HCT116 (cell line): ENCODE results near the gene H2AZ2.

Experiments
- CTCF ChIP-seq, 3 experiments: fragments of 200-600 bp in 1 of 3; sonication (generic) in 1 of 3; IDR thresholded peaks in 2 of 3; conservative IDR thresholded peaks in 1 of 3; 2 replicates each; pipeline ENCODE4 v1.5.1; 2012 to 2017; ENCODE audit warnings: low read depth in 2 of 3, low read length in 2 of 3, antibody characterized with exemption in 1 of 3, borderline replicate concordance in 1 of 3, control low read depth in 1 of 3, mild to moderate bottlenecking in 1 of 3, mixed read lengths in 1 of 3, mixed run types in 1 of 3, moderate library complexity in 1 of 3; ENCODE audit not compliant: insufficient read depth in 1 of 3
- POLR2A ChIP-seq: IDR thresholded peaks from 2 replicates; pipeline ENCODE4 v1.7.0; 2011; ENCODE audit warnings: borderline replicate concordance; ENCODE audit not compliant: insufficient read depth, insufficient read length; ENCODE audit errors: extremely low read depth
- POLR2AphosphoS5 ChIP-seq: IDR thresholded peaks from 2 replicates; pipeline ENCODE4 v1.6.1; 2011; ENCODE audit warnings: mild to moderate bottlenecking, low read depth, low read length, moderate library complexity
- REST ChIP-seq: IDR thresholded peaks from 2 replicates; pipeline ENCODE4 v1.6.1; 2012; ENCODE audit warnings: low read depth
- SRF ChIP-seq: IDR thresholded peaks from 2 replicates; pipeline ENCODE4 v1.6.1; 2012; ENCODE audit warnings: low read depth
- ZNF274 ChIP-seq: fragments of 200-500 bp; sonication (Bioruptor generic); IDR thresholded peaks from 2 replicates; pipeline ENCODE4 v1.6.1; 2014; ENCODE audit warnings: mild to moderate bottlenecking, low read depth, low read length, inconsistent platforms

DNA sequence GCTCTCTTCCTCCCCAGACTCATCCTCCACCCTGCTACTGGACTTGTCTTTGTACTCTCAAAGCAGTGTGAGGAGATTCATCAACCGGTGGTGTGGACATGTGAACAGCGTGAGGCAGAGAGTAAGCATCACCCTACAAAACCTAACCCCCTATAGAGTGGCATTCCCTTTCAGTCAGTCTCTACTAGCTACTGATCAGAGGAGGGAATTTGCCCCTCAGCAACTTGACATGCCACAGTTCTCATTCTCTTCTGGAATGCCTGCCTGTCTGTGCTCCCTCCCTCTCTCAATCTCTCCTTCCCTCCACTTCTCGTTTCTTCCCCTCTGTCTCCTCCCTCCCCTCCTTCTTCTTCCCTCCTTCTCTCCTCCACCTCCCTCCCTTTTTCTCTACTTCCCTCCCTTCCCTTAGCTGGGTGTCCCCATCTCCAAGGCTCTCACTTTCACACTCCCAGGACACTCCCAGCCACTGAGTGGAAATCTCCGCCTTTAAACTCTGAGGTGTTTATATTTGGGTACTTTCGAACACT is 24.6 kb downstream of the H2AZ2 start:
- no peak for TF ChIP-seq CTCF (IDR thresholded peaks at IDR 0.05 in 2 of 3, conservative IDR thresholded peaks at IDR 0.05 in 1 of 3; ENCODE audit: borderline replicate concordance in 1 of 3, insufficient read depth in 1 of 3, low read depth in 2 of 3, low read length in 2 of 3)
- TF ChIP-seq SRF, result no peak
- TF ChIP-seq ZNF274, result no peak
- no peak for TF ChIP-seq POLR2A
- TF ChIP-seq REST, result no peak
- no peak for TF ChIP-seq POLR2AphosphoS5
